ENCODE data around the gene SMOC2.

Gene SMOC2

GRCh38 chr6:168395983-168396382, 45.0 kb upstream of the SMOC2 start:
- no peak overlapping the region for H3K4me2 ChIP-seq (ENCODE audit: low read length)
- no peaks in the 10 kb centered on the region for H3K79me2 ChIP-seq (ENCODE audit: low read length)
- H3K27me3 ChIP-seq (ENCODE audit: low read depth, low read length), result no peaks in the 10 kb centered on the region
- H3K9me3 ChIP-seq (ENCODE audit: insufficient read depth, low read length), result no peaks in the 10 kb centered on the region
- no peak overlapping the region for H3K27ac ChIP-seq (ENCODE audit: low read length)
- no peak overlapping the region for H2AFZ ChIP-seq (ENCODE audit: low read depth, low read length)
- H3K9ac ChIP-seq (ENCODE audit: low read length), result no peak overlapping the region
- TF ChIP-seq CTCF (IDR thresholded peaks at IDR 0.05; ENCODE audit: low read depth, low read length) (no peak), EZH2phosphoT487 (IDR thresholded peaks at IDR 0.05; ENCODE audit: low read depth) (no peak)
- no peak overlapping the region for H3K4me3 ChIP-seq (ENCODE audit: low read length)
- no peaks in the 10 kb centered on the region for H4K20me1 ChIP-seq (ENCODE audit: insufficient read depth, low read length)
- no peaks in the 10 kb centered on the region for H3K4me1 ChIP-seq (ENCODE audit: low read length)
- no peaks in the 10 kb centered on the region for H3K36me3 ChIP-seq (replicated peaks; ENCODE audit: low read depth, low read length)

- Histone ChIP-seq H3K4me1 (ENCODE audit: low read length) (no peaks in the 10 kb centered on the region), H3K9ac (ENCODE audit: low read length) (no peak overlapping the region), H3K9me3 (ENCODE audit: insufficient read depth, low read length) (no peaks in the 10 kb centered on the region), H4K20me1 (ENCODE audit: insufficient read depth, low read length) (no peaks in the 10 kb centered on the region), H2AFZ (ENCODE audit: low read depth, low read length) (no peak overlapping the region), H3K36me3 (replicated peaks; ENCODE audit: low read depth, low read length) (no peaks in the 10 kb centered on the region), H3K27ac (ENCODE audit: low read length) (no peak overlapping the region), H3K27me3 (ENCODE audit: low read depth, low read length) (no peaks in the 10 kb centered on the region), H3K79me2 (ENCODE audit: low read length) (no peaks in the 10 kb centered on the region), H3K4me3 (ENCODE audit: low read length) (no peak overlapping the region), H3K4me2 (ENCODE audit: low read length) (no peak overlapping the region)
- TF ChIP-seq CTCF (IDR thresholded peaks at IDR 0.05; ENCODE audit: low read depth, low read length) (no peak), EZH2phosphoT487 (IDR thresholded peaks at IDR 0.05; ENCODE audit: low read depth) (no peak)
Measured at GRCh38 chr6:168396561-168396960, 44.4 kb upstream of the SMOC2 start.

GRCh38 chr6:168397012-168397411, 44.0 kb upstream of the SMOC2 start:
- Histone ChIP-seq H3K4me2 (ENCODE audit: low read length) (no peak overlapping the region), H3K4me1 (ENCODE audit: low read length) (no peaks in the 10 kb centered on the region), H3K36me3 (replicated peaks; ENCODE audit: low read depth, low read length) (no peaks in the 10 kb centered on the region), H3K27ac (ENCODE audit: low read length) (no peak overlapping the region), H4K20me1 (ENCODE audit: insufficient read depth, low read length) (no peaks in the 10 kb centered on the region), H3K4me3 (ENCODE audit: low read length) (no peak overlapping the region), H3K9ac (ENCODE audit: low read length) (no peak overlapping the region), H2AFZ (ENCODE audit: low read depth, low read length) (no peak overlapping the region), H3K79me2 (ENCODE audit: low read length) (no peaks in the 10 kb centered on the region), H3K27me3 (ENCODE audit: low read depth, low read length) (no peaks in the 10 kb centered on the region), H3K9me3 (ENCODE audit: insufficient read depth, low read length) (no peaks in the 10 kb centered on the region)
- TF ChIP-seq CTCF (IDR thresholded peaks at IDR 0.05; ENCODE audit: low read depth, low read length) (no peak), EZH2phosphoT487 (IDR thresholded peaks at IDR 0.05; ENCODE audit: low read depth) (no peak)

GRCh38 chr6:168400037-168400436, 40.9 kb upstream of the SMOC2 start:
- Histone ChIP-seq H3K4me2 (ENCODE audit: low read length) (no peak overlapping the region), H4K20me1 (ENCODE audit: insufficient read depth, low read length) (no peaks in the 10 kb centered on the region), H3K79me2 (ENCODE audit: low read length) (no peaks in the 10 kb centered on the region), H3K9ac (ENCODE audit: low read length) (no peak overlapping the region), H3K9me3 (ENCODE audit: insufficient read depth, low read length) (no peaks in the 10 kb centered on the region), H3K36me3 (replicated peaks; ENCODE audit: low read depth, low read length) (no peaks in the 10 kb centered on the region), H3K27ac (ENCODE audit: low read length) (no peak overlapping the region), H2AFZ (ENCODE audit: low read depth, low read length) (no peak overlapping the region), H3K27me3 (ENCODE audit: low read depth, low read length) (no peaks in the 10 kb centered on the region), H3K4me1 (ENCODE audit: low read length) (no peaks in the 10 kb centered on the region), H3K4me3 (ENCODE audit: low read length) (no peak overlapping the region)
- TF ChIP-seq CTCF (IDR thresholded peaks at IDR 0.05; ENCODE audit: low read depth, low read length), result no peak
- no peak for TF ChIP-seq EZH2phosphoT487 (IDR thresholded peaks at IDR 0.05; ENCODE audit: low read depth)

All from OCI-LY3 (cell line).